Measurements from ENCODE around the gene HAUS5. TPM values are rescaled to one million over a fixed set of nuclear protein-coding genes. Genes with fewer than 3 reads are reported as not detected.

HAUS5 gene
- total and polyA plus RNA-seq, 9 donors, result 8.8 to 24.5 (median 19.4) TPM

GRCh38 chr19:35618857-35619256, 6.3 kb downstream of the HAUS5 start:
- TF ChIP-seq EP300 (IDR thresholded peaks at IDR 0.05), result no peak
- TF ChIP-seq CTCF (IDR thresholded peaks at IDR 0.05), result no peak
- no peak for TF ChIP-seq POLR2A (IDR thresholded peaks at IDR 0.05)
- Histone ChIP-seq H3K9me3 (no peaks in the 10 kb centered on the region), H3K27me3 (no peaks in the 10 kb centered on the region), H3K27ac (no peak overlapping the region), H3K36me3 (no peaks in the 10 kb centered on the region), H3K4me3 (no peak overlapping the region), H3K4me1 (ENCODE audit: insufficient read depth) (no peaks in the 10 kb centered on the region)
- 64 to 70% (median 67%) methylated on average over 6 to 7 of the region's 7 CpGs for WGBS, 3 donors
- intact Hi-C loops (cut with DNase I), result loop anchor here in 2 of 4 donors (10.0 kb wide), 2 partner anchors 74 to 354 kb away; partner anchors contain the start of genes TMEM147 (in 1 of the 2) and USF2 (in 1 of the 2)
- DNase-seq, result no peak

GRCh38 chr19:35619290-35619923, 6.9 kb downstream of the HAUS5 start:
- 89 to 91% (median 90%) methylated on average over 12 of the region's 12 CpGs for WGBS, 3 donors
- Histone ChIP-seq H3K27me3 (no peaks in the 10 kb centered on the region), H3K27ac (no peak overlapping the region), H3K9me3 (no peaks in the 10 kb centered on the region), H3K36me3 (no peaks in the 10 kb centered on the region), H3K4me3 (no peak overlapping the region), H3K4me1 (ENCODE audit: insufficient read depth) (no peaks in the 10 kb centered on the region)
- TF ChIP-seq CTCF (IDR thresholded peaks at IDR 0.05), result no peak
- DNase-seq, result no peak
- intact Hi-C loops (cut with DNase I), result loop anchor here in 2 of 4 donors (10.0 kb wide), 2 partner anchors 75 to 355 kb away; partner anchors contain the start of genes TMEM147 (in 1 of the 2) and USF2 (in 1 of the 2)

GRCh38 chr19:35620001-35620400, 7.5 kb downstream of the HAUS5 start:
- Histone ChIP-seq H3K4me1 (ENCODE audit: insufficient read depth) (no peaks in the 10 kb centered on the region), H3K27me3 (no peaks in the 10 kb centered on the region), H3K27ac (no peak overlapping the region), H3K36me3 (no peaks in the 10 kb centered on the region), H3K9me3 (no peaks in the 10 kb centered on the region), H3K4me3 (no peak overlapping the region)
- TF ChIP-seq CTCF (IDR thresholded peaks at IDR 0.05) (no peak), EP300 (IDR thresholded peaks at IDR 0.05) (no peak), POLR2A (IDR thresholded peaks at IDR 0.05) (no peak)
- 88 to 92% (median 88%) methylated on average over 17 of the region's 17 CpGs for WGBS, 3 donors
- no peak for DNase-seq
- intact Hi-C loops (cut with DNase I), result no loop called here

GRCh38 chr19:35621708-35622107, 9.2 kb downstream of the HAUS5 start:
- WGBS, 3 donors, result 78 to 88% (median 86%) methylated on average over 9 of the region's 9 CpGs
- Histone ChIP-seq H3K36me3 (no peaks in the 10 kb centered on the region), H3K9me3 (no peaks in the 10 kb centered on the region), H3K27ac (no peak overlapping the region), H3K27me3 (no peaks in the 10 kb centered on the region), H3K4me1 (ENCODE audit: insufficient read depth) (no peaks in the 10 kb centered on the region), H3K4me3 (no peak overlapping the region)
- no peak for DNase-seq
- intact Hi-C loops (cut with DNase I), result no loop called here
- TF ChIP-seq CTCF (IDR thresholded peaks at IDR 0.05) (no peak), EP300 (IDR thresholded peaks at IDR 0.05) (no peak), POLR2A (IDR thresholded peaks at IDR 0.05) (no peak)
